ENCODE data around the gene ROPN1. TPM values are rescaled to one million over a fixed set of nuclear protein-coding genes. Genes with fewer than 3 reads are reported as not detected.
"Not testable (repeated sequence)": the region's sequence is repeated elsewhere in the genome, so short reads cannot be mapped to it uniquely, and the experiment has no call there.

Gene ROPN1
- total RNA-seq = not detected
- under 1 TPM in 3 of 8 donors, not detected in 5; 0.08 to 0.16 (median 0.13) TPM for polyA plus RNA-seq (ENCODE audit: insufficient read depth in 1 of 8, insufficient read length in 8 of 8, low replicate concordance in 1 of 8)
- long read RNA-seq, donor 1 = 0 reads
- long read RNA-seq, donor 2 = 0 reads
- long read RNA-seq, donor 3 = 0 reads
- long read RNA-seq, donor 4 = 0 reads
- long read RNA-seq, donor 5 = 0 reads
- long read RNA-seq, donor 6 = 0 reads
- long read RNA-seq, donor 7 = 0 reads
- long read RNA-seq, donor 8 = 0 reads
- long read RNA-seq, donor 9 = 0 reads
- long read RNA-seq, donor 10 = 0 reads
- long read RNA-seq, donor 11 = 0 reads

- not testable (repeated sequence) for H3K27ac ChIP-seq (ENCODE audit: low read length); H3K4me3 ChIP-seq (ENCODE audit: low read length); H3K4me1 ChIP-seq (ENCODE audit: control insufficient read depth, insufficient read depth, low read length); H3K36me3 ChIP-seq (ENCODE audit: control insufficient read depth, insufficient read depth, low read length); H3K9me3 ChIP-seq (replicated peaks; ENCODE audit: control insufficient read depth, low read depth, low read length); DNase-seq
- WGBS (ENCODE audit: insufficient coverage) = no CpG with 5 or more reads among the region's 49 CpGs
- peaks cover 11% of the 10 kb centered on the region for H3K27me3 ChIP-seq (ENCODE audit: control insufficient read depth, insufficient read depth, low read length)
These were observed at the start of gene ROPN1 for GRCh38 chr3:123991730-123992588. TSS of gene ROPN1 (minus strand) at chr3:123992124. CDS start at chr3:123980481, 11,643 bp downstream.

DNA sequence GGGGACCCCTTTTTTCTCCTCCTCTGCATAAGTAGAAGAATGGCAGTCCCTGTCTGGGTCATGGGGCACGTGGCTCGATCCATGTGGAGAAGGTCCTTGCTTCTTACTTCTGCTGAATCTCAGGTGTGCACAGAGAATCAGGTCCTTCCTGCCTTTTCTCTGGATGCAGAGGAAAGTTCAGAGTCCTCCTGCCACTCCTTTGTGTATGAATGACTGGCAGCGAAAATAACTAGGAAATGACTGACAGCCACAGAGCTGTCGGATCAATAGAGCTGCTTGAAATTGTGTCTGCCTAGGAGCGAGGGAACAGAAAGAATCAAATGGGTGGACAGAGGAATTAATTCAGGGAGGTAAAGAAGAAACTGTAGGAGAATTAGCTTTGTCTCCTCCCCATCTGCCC lies 49.6 kb upstream of the ROPN1 start:
- Histone ChIP-seq H3K27ac (ENCODE audit: low read length) (no peak overlapping the region), H3K27me3 (ENCODE audit: control insufficient read depth, insufficient read depth, low read length) (peaks cover 6% of the 10 kb centered on the region), H3K4me3 (ENCODE audit: low read length) (no peak overlapping the region), H3K4me1 (ENCODE audit: control insufficient read depth, insufficient read depth, low read length) (no peaks in the 10 kb centered on the region), H3K36me3 (ENCODE audit: control insufficient read depth, insufficient read depth, low read length) (no peaks in the 10 kb centered on the region), H3K9me3 (replicated peaks; ENCODE audit: control insufficient read depth, low read depth, low read length) (peaks cover 3% of the 10 kb centered on the region)
- DNase-seq = no peak
- WGBS (ENCODE audit: insufficient coverage) = 100% methylated on average over 4 of the region's 5 CpGs

- Histone ChIP-seq H3K27ac (ENCODE audit: low read length) (no peak overlapping the region), H3K27me3 (ENCODE audit: control insufficient read depth, insufficient read depth, low read length) (peaks cover 24% of the 10 kb centered on the region), H3K9me3 (replicated peaks; ENCODE audit: control insufficient read depth, low read depth, low read length) (peaks cover 3% of the 10 kb centered on the region), H3K36me3 (ENCODE audit: control insufficient read depth, insufficient read depth, low read length) (no peaks in the 10 kb centered on the region), H3K4me3 (ENCODE audit: low read length) (no peak overlapping the region), H3K4me1 (ENCODE audit: control insufficient read depth, insufficient read depth, low read length) (peaks cover 14% of the 10 kb centered on the region)
- DNase-seq = no peak
These were observed 45.4 kb upstream of the ROPN1 start for GRCh38 chr3:124037326-124037725.

DNA sequence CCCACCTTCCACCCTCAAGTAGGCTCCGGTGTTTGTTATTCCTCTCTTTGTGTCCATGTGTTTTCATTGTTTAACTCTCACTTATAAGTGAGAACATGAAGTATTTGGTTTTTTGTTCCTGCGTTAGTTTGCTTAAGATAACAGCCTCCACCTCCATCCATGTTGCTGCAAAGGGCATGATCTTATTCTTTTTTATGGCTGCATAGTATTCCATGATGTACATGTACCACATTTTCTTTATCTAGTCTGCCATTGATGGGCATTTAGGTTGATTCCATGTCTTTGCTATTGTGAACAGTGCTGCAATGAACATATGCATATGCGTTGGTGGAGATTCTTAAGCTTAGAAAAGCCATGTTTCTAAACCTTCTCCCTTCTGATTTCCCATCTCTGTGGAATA lies 44.3 kb upstream of the ROPN1 start:
- H3K27me3 ChIP-seq (ENCODE audit: control insufficient read depth, insufficient read depth, low read length) = peaks cover 26% of the 10 kb centered on the region
- no CpG with 5 or more reads among the region's 3 CpGs for WGBS (ENCODE audit: insufficient coverage)
- not testable (repeated sequence) for DNase-seq; H3K9me3 ChIP-seq (replicated peaks; ENCODE audit: control insufficient read depth, low read depth, low read length); H3K36me3 ChIP-seq (ENCODE audit: control insufficient read depth, insufficient read depth, low read length); H3K4me3 ChIP-seq (ENCODE audit: low read length); H3K27ac ChIP-seq (ENCODE audit: low read length)
- peaks cover 20% of the 10 kb centered on the region for H3K4me1 ChIP-seq (ENCODE audit: control insufficient read depth, insufficient read depth, low read length)

- Histone ChIP-seq H3K27me3 (ENCODE audit: control insufficient read depth, insufficient read depth, low read length) (peaks cover 26% of the 10 kb centered on the region), H3K4me3 (ENCODE audit: low read length) (no peak overlapping the region), H3K27ac (ENCODE audit: low read length) (no peak overlapping the region), H3K4me1 (ENCODE audit: control insufficient read depth, insufficient read depth, low read length) (peaks cover 20% of the 10 kb centered on the region), H3K9me3 (replicated peaks; ENCODE audit: control insufficient read depth, low read depth, low read length) (peaks cover 3% of the 10 kb centered on the region), H3K36me3 (ENCODE audit: control insufficient read depth, insufficient read depth, low read length) (no peaks in the 10 kb centered on the region)
- WGBS (ENCODE audit: insufficient coverage) = no CpG with 5 or more reads among the region's 1 CpG
- no peak for DNase-seq
These were observed 43.7 kb upstream of the ROPN1 start for GRCh38 chr3:124035463-124036121.

GRCh38 chr3:124034844-124035152 lies 42.9 kb upstream of the ROPN1 start:
- Histone ChIP-seq H3K4me3 (ENCODE audit: low read length) (no peak overlapping the region), H3K36me3 (ENCODE audit: control insufficient read depth, insufficient read depth, low read length) (no peaks in the 10 kb centered on the region), H3K27ac (ENCODE audit: low read length) (no peak overlapping the region), H3K27me3 (ENCODE audit: control insufficient read depth, insufficient read depth, low read length) (peaks cover 30% of the 10 kb centered on the region), H3K9me3 (replicated peaks; ENCODE audit: control insufficient read depth, low read depth, low read length) (peaks cover 3% of the 10 kb centered on the region), H3K4me1 (ENCODE audit: control insufficient read depth, insufficient read depth, low read length) (peaks cover 20% of the 10 kb centered on the region)
- no peak for DNase-seq
- WGBS (ENCODE audit: insufficient coverage) = 0% methylated on average over 1 of the region's 1 CpG

DNA sequence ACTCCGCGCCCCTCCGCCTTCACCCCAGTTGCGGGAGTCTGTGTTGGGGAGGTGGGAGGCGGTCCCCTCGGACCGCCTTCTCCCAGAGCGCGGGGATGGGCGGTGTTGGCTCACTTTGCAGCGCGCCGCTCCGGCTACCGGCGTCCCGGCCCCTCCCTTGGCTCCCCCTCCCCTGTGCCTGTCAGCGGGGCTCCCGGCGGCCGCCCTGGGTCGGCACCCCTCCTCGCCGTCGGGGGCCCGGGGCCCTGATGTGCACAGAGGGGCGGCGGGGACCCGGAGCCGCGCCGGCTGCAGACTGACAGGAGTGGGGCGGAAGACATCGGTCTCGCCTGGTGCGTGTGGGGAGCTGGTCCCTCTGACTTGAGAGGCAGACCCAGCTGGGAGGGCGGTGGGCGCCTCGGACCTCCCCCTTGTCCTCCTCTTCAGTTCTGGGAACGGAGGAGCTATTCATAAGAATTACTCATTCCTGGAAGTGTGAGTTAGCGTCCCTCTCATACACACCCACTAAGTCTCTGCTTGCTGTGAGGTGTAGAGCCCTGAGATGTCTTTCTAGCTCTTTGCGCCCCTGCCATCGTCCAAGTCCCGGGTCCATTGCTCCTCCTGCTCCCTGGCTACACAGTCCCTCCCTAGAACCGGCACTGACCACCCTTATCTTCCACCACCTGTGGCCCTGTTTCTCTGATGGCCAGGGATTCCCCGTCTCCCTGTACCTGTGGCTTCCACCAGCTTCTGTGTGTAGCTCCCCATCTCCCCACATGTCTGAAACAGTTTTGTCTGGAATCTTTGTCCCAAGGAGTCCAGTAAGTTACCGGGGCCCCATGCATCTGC lies 42.3 kb upstream of the ROPN1 start:
- Histone ChIP-seq H3K4me3 (ENCODE audit: low read length) (peak overlapping the region; percentile 69), H3K9me3 (replicated peaks; ENCODE audit: control insufficient read depth, low read depth, low read length) (peaks cover 3% of the 10 kb centered on the region), H3K27ac (ENCODE audit: low read length) (no peak overlapping the region), H3K27me3 (ENCODE audit: control insufficient read depth, insufficient read depth, low read length) (peaks cover 30% of the 10 kb centered on the region), H3K4me1 (ENCODE audit: control insufficient read depth, insufficient read depth, low read length) (peaks cover 20% of the 10 kb centered on the region), H3K36me3 (ENCODE audit: control insufficient read depth, insufficient read depth, low read length) (no peaks in the 10 kb centered on the region)
- peak; percentile 61 for DNase-seq
- 3% methylated on average over 34 of the region's 47 CpGs for WGBS (ENCODE audit: insufficient coverage)

GRCh38 chr3:124033360-124034015 lies 41.6 kb upstream of the ROPN1 start, which contains the start of gene KALRN:
TSS of gene KALRN (plus strand) at chr3:124033369.
- Histone ChIP-seq H3K27me3 (ENCODE audit: control insufficient read depth, insufficient read depth, low read length) (peaks cover 33% of the 10 kb centered on the region), H3K36me3 (ENCODE audit: control insufficient read depth, insufficient read depth, low read length) (no peaks in the 10 kb centered on the region), H3K4me1 (ENCODE audit: control insufficient read depth, insufficient read depth, low read length) (peaks cover 20% of the 10 kb centered on the region), H3K27ac (ENCODE audit: low read length) (peak within 1 kb of the TSS; percentile 64), H3K4me3 (ENCODE audit: low read length) (peak within 1 kb of the TSS; percentile 69), H3K9me3 (replicated peaks; ENCODE audit: control insufficient read depth, low read depth, low read length) (peaks cover 3% of the 10 kb centered on the region)
- WGBS (ENCODE audit: insufficient coverage) = 1% methylated on average over 60 of the region's 63 CpGs
- DNase-seq = peak; percentile 49

DNA sequence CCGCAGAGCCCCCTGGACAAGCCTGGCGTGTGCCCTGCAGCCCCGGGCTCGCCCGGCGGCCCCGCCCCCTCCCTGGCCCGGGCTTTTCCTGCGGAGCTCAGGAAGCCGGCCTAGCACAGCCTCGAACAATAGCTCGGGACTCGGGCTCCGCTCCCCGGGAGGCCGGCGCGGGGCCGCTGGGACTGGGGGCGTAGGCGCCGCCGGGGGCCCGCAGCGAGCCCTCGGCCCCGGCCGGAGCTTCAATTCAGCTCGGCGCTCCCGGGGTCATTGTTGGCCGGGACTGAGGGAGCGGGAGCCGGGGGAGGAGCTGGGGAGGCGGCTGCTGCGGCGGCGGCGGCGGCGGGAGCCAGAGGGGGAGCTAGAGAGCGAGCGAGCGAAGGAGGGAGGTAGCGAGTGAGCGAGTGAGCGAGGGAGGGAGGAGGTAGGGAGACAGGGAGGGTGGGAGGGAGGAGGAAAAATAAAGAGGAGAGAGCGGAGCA lies 41.0 kb upstream of the ROPN1 start:
- Histone ChIP-seq H3K4me1 (ENCODE audit: control insufficient read depth, insufficient read depth, low read length) (peaks cover 20% of the 10 kb centered on the region), H3K27ac (ENCODE audit: low read length) (no peak overlapping the region), H3K9me3 (replicated peaks; ENCODE audit: control insufficient read depth, low read depth, low read length) (no peaks in the 10 kb centered on the region), H3K36me3 (ENCODE audit: control insufficient read depth, insufficient read depth, low read length) (no peaks in the 10 kb centered on the region), H3K4me3 (ENCODE audit: low read length) (peak overlapping the region; percentile 69), H3K27me3 (ENCODE audit: control insufficient read depth, insufficient read depth, low read length) (peaks cover 32% of the 10 kb centered on the region)
- DNase-seq = peak; percentile 95
- whole genome bisulfite sequencing (ENCODE audit: insufficient coverage) = 1% methylated on average over 47 of the region's 48 CpGs
